A549 (cell line): Measurements from ENCODE around the gene OR51S1.

Experiments used
- CTCF ChIP-seq: fragments of >200 bp; sonication (Bioruptor Twin); formaldehyde crosslinking; IDR thresholded peaks from 3 replicates; pipeline ENCODE4 v1.5.1; 2016
- ESRRA ChIP-seq: fragments of 150-350 bp; IDR thresholded peaks from 2 replicates; pipeline ENCODE4 v1.6.1; 2014; ENCODE audit warnings: mild to moderate bottlenecking, low read length, borderline replicate concordance
- JUNB ChIP-seq: fragments of >200 bp; sonication (Bioruptor Twin); formaldehyde crosslinking; IDR thresholded peaks from 2 replicates; pipeline ENCODE4 v1.6.1; 2016
- MAX ChIP-seq: IDR thresholded peaks from 2 replicates; pipeline ENCODE4 v1.6.1; 2012
- PBX3 ChIP-seq: IDR thresholded peaks from 2 replicates; pipeline ENCODE4 v1.6.1; 2012
- POLR2A ChIP-seq: IDR thresholded peaks from 2 replicates; pipeline ENCODE4 v1.6.1; 2012; ENCODE audit warnings: mild to moderate bottlenecking, low read length
- RARB ChIP-seq: fragments of 250-450 bp; sonication (Bioruptor Pico); IDR thresholded peaks from 2 replicates; pipeline ENCODE4 v1.8.0; 2021; ENCODE audit warnings: mild to moderate bottlenecking, moderate library complexity
- USF2 ChIP-seq: fragments of 450-650 bp; IDR thresholded peaks from 2 replicates; pipeline ENCODE4 v1.6.1; 2014; ENCODE audit warnings: antibody characterized with exemption

- TF ChIP-seq ESRRA: no peak
- TF ChIP-seq CTCF: no peak
- TF ChIP-seq MAX: no peak
- TF ChIP-seq POLR2A: no peak
- no peak for TF ChIP-seq USF2
- TF ChIP-seq JUNB: no peak
- TF ChIP-seq PBX3: no peak
- no peak for TF ChIP-seq RARB (CRISPR knock-in tag)
Observed at GRCh38 chr11:4865855-4866254, 16.8 kb upstream of the OR51S1 start.
